ENCODE data around the gene CDHR1. TPM values are rescaled to one million over a fixed set of nuclear protein-coding genes. Genes with fewer than 3 reads are reported as not detected.
A peak's percentile ranks its signal among the peaks of the same experiment; 100 is the strongest.
"Not testable (repeated sequence)": the region's sequence is repeated elsewhere in the genome, so short reads cannot be mapped to it uniquely, and the experiment has no call there.

The CDHR1 gene
- polyA plus RNA-seq, 1 experiment: not detected

DNA sequence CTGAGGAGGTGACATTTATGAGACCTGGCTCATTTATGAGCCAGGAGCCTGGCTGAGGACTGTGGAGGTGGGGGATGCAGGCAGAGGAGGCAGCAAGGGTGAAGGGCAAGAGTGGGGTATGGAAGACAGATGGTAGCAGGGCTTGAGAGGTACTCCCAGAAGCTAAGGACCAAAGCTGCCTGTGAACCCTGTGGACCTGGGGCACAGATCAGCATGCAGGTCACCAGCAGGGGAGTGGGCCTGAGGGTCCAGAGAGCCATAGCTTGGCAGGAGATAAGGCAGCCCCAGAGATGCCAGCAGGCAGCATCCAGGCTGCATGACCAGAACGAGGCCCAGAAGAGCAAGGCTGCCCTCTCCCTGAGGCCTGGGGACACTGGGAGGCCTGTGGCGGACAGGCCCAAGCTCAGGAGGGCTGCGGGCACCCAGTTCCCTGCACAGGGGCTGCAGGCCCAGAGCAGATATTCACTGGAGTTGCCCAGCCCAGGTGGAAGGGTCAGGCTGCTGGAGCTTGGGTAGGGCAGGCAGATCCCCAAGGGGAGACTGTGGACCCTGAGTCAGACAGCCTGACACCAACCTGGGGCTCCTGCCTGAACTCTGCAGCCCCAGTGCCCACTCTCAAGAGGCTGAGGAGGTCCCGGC is 17.4 kb upstream of the CDHR1 start:
- TF ChIP-seq CTCF (IDR thresholded peaks at IDR 0.05; ENCODE audit: insufficient read depth, low read depth, low read length): no peak
- DNase-seq (ENCODE audit: low read depth): no peak
- CTCF ChIA-PET: no interaction called here

GRCh38 chr10:84177541-84178141 is 16.7 kb upstream of the CDHR1 start:
- Histone ChIP-seq H3K36me3 (ENCODE audit: control insufficient read depth, insufficient read depth, low read length) (no peaks in the 10 kb centered on the region), H3K4me3 (ENCODE audit: low read depth, low read length) (no peak overlapping the region), H3K27me3 (ENCODE audit: control insufficient read depth, insufficient read depth, low read length) (peaks cover 1% of the 10 kb centered on the region; the same call in 1 of the 2 replicates)
- no peak for DNase-seq (ENCODE audit: low read depth)
- ChIA-PET CTCF (no interaction called here), POLR2A (no interaction called here)
- no peak for TF ChIP-seq CTCF (IDR thresholded peaks at IDR 0.05; ENCODE audit: insufficient read depth, low read depth, low read length)

More for the DNA sequence above, 17.4 kb upstream of the CDHR1 start:
- no peaks in the 10 kb centered on the region for H3K36me3 ChIP-seq (ENCODE audit: control insufficient read depth, insufficient read depth, low read length)
- peaks cover 1% of the 10 kb centered on the region; the same call in 1 of the 2 replicates for H3K27me3 ChIP-seq (ENCODE audit: control insufficient read depth, insufficient read depth, low read length)
- POLR2A ChIA-PET: no interaction called here
- H3K4me3 ChIP-seq (ENCODE audit: low read depth, low read length): no peak overlapping the region

DNA sequence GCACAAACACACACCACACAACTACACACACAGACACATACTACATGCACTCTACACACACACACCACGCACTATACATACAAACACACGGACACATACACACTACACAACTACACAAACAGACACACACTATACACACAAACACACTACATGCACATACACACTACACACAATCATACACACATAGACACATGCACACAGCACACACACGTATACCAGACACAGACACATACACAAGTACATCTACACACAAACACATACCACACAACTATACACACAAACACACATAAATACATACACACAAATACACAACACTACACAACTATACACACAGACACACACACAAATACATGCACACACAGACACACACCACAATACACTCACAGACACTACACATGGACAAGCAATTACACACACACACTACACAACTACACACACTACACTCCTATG is 16.2 kb upstream of the CDHR1 start:
- Histone ChIP-seq H3K4me3 (ENCODE audit: low read depth, low read length) (no peak overlapping the region), H3K36me3 (ENCODE audit: control insufficient read depth, insufficient read depth, low read length) (no peaks in the 10 kb centered on the region), H3K27me3 (ENCODE audit: control insufficient read depth, insufficient read depth, low read length) (peaks cover 1% of the 10 kb centered on the region; the same call in 1 of the 2 replicates)
- no peak for TF ChIP-seq CTCF (IDR thresholded peaks at IDR 0.05; ENCODE audit: insufficient read depth, low read depth, low read length)
- no peak for DNase-seq (ENCODE audit: low read depth)
- ChIA-PET CTCF (no interaction called here), POLR2A (no interaction called here)

DNA sequence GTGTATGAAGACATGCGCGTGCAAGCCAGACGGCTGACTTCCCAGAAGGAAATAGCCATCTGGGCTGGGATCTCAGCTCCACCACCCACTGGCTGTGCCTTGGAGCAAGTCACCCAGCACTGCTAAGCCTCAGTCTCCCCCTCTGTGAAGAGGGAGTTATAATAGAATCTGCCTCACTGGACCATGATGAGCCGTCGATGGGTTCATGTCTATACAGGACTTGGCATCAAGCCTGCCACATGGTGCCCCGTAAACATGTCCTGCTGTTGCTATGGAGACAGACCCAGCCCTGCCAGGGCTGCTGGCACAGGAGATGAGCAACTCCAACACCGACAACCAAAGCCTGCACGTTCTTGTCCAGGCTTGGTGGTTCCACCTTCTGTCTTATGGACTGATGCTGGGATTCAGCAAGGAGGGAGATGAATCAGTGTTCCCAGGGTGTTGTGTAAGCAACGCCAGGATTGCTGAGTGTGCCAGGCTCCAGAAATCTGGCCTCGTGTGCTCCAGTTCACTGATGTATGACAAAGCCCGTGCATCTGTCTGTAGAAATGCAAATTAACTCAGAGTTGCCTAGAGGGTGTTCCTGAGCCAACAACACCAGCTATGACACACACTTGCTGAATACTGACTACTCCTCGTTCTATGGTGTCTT is 15.2 kb upstream of the CDHR1 start:
- ChIA-PET POLR2A (no interaction called here), CTCF (no interaction called here)
- Histone ChIP-seq H3K4me3 (ENCODE audit: low read depth, low read length) (no peak overlapping the region), H3K36me3 (ENCODE audit: control insufficient read depth, insufficient read depth, low read length) (no peaks in the 10 kb centered on the region), H3K27me3 (ENCODE audit: control insufficient read depth, insufficient read depth, low read length) (no peaks in the 10 kb centered on the region)
- DNase-seq (ENCODE audit: low read depth): peak; percentile 2
- TF ChIP-seq CTCF (IDR thresholded peaks at IDR 0.05; ENCODE audit: insufficient read depth, low read depth, low read length): no peak

- CTCF ChIA-PET; H3K27me3 ChIP-seq (ENCODE audit: control insufficient read depth, insufficient read depth, low read length); H3K4me3 ChIP-seq (ENCODE audit: low read depth, low read length); H3K36me3 ChIP-seq (ENCODE audit: control insufficient read depth, insufficient read depth, low read length); DNase-seq (ENCODE audit: low read depth); POLR2A ChIA-PET: not testable (repeated sequence)
These were observed 14.0 kb upstream of the CDHR1 start for GRCh38 chr10:84180386-84180785.

Data from BJ (cell line).